ENCODE measurements around the gene IL22RA1.

IL22RA1 gene

GRCh38 chr1:24167008-24167407, 24.1 kb upstream of the IL22RA1 start:
- no peak for DNase-seq (ENCODE audit: low read depth in 2 of 2)

GRCh38 chr1:24165500-24165899, 22.6 kb upstream of the IL22RA1 start:
- no peak for DNase-seq (ENCODE audit: low read depth in 2 of 2)

GRCh38 chr1:24164004-24164403, 21.1 kb upstream of the IL22RA1 start:
- DNase-seq (ENCODE audit: low read depth in 2 of 2): no peak

- no peak for DNase-seq (ENCODE audit: low read depth in 2 of 2)
Measured at GRCh38 chr1:24162201-24162600, 19.3 kb upstream of the IL22RA1 start.

GRCh38 chr1:24161270-24161669, 18.3 kb upstream of the IL22RA1 start:
- DNase-seq (ENCODE audit: low read depth in 2 of 2): no peak

GRCh38 chr1:24159366-24159765, 16.4 kb upstream of the IL22RA1 start:
- DNase-seq (ENCODE audit: low read depth in 2 of 2): no peak

- no peak for DNase-seq (ENCODE audit: low read depth in 2 of 2)
Measured at GRCh38 chr1:24157918-24158481, 15.1 kb upstream of the IL22RA1 start.

- no peak for DNase-seq (ENCODE audit: low read depth in 2 of 2)
Measured at GRCh38 chr1:24156542-24157260, 13.8 kb upstream of the IL22RA1 start.

GRCh38 chr1:24155011-24155782, 12.3 kb upstream of the IL22RA1 start:
- DNase-seq (ENCODE audit: low read depth in 2 of 2): no peak

GRCh38 chr1:24154215-24154614, 11.3 kb upstream of the IL22RA1 start:
- DNase-seq (ENCODE audit: low read depth in 2 of 2): no peak

- DNase-seq (ENCODE audit: low read depth in 2 of 2): no peak
Measured at GRCh38 chr1:24152631-24153494, 9.9 kb upstream of the IL22RA1 start.

GRCh38 chr1:24151175-24151533, 8.2 kb upstream of the IL22RA1 start:
- DNase-seq (ENCODE audit: low read depth in 2 of 2): no peak

GRCh38 chr1:24150234-24151174, 7.6 kb upstream of the IL22RA1 start:
- DNase-seq (ENCODE audit: low read depth in 2 of 2): peak; percentile 86 to 94

GRCh38 chr1:24149866-24150233, 6.9 kb upstream of the IL22RA1 start:
- DNase-seq (ENCODE audit: low read depth in 2 of 2): peak; percentile 44 to 49

- no peak for DNase-seq (ENCODE audit: low read depth in 2 of 2)
Measured at GRCh38 chr1:24147816-24148215, 4.9 kb upstream of the IL22RA1 start.

GRCh38 chr1:24147194-24147593, 4.3 kb upstream of the IL22RA1 start:
- no peak for DNase-seq (ENCODE audit: low read depth in 2 of 2)

- DNase-seq (ENCODE audit: low read depth in 2 of 2): no peak
Measured at GRCh38 chr1:24141311-24141997, 1.5 kb downstream of the IL22RA1 start.

GRCh38 chr1:24140741-24141181, 2.2 kb downstream of the IL22RA1 start:
- DNase-seq (ENCODE audit: low read depth in 2 of 2): no peak

- DNase-seq (ENCODE audit: low read depth in 2 of 2): no peak
Measured at GRCh38 chr1:24139841-24140425, 3.0 kb downstream of the IL22RA1 start.

GRCh38 chr1:24139222-24139489, 3.8 kb downstream of the IL22RA1 start:
- DNase-seq (ENCODE audit: low read depth in 2 of 2): no peak

All from stimulated activated CD4-positive, alpha-beta T cell treated with anti-CD3 and anti-CD28 coated beads, Interleukin-4, amount 100 ng/mL, for 48 hours (primary cell).